GM21526 (cell line): Measurements from ENCODE around the gene CDYL.

Source experiments
- ATAC-seq: cut with Tn5 transposase; IDR thresholded peaks from one replicate; pipeline ENCODE4 v1.9.1; 2021; ENCODE audit warnings: moderate library complexity; ENCODE audit not compliant: unreplicated experiment, low FRiP score

The CDYL gene, protein sequence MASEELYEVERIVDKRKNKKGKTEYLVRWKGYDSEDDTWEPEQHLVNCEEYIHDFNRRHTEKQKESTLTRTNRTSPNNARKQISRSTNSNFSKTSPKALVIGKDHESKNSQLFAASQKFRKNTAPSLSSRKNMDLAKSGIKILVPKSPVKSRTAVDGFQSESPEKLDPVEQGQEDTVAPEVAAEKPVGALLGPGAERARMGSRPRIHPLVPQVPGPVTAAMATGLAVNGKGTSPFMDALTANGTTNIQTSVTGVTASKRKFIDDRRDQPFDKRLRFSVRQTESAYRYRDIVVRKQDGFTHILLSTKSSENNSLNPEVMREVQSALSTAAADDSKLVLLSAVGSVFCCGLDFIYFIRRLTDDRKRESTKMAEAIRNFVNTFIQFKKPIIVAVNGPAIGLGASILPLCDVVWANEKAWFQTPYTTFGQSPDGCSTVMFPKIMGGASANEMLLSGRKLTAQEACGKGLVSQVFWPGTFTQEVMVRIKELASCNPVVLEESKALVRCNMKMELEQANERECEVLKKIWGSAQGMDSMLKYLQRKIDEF

DNA sequence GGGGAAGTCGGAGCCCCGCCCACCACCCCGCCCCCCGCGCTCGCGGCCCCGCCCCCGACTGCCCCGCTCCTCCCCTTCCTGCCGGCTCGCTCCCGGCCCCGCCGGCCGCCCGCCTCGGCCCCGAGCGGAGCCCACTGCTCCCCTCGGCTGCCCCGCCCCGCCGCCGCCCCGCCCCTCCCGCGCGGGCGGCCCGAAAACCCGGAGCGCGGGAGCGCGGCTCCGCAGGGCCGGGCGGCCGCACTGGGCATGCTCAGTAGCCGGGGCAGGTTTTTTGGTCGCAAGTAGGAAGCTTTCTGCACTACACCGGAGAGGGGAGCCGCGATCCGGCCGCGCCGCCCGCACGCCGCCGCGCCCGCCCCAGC, at the start of gene CDYL:
CDYL (plus strand) TSS at position 274 of the 362 bp plus-strand sequence. CDS start 380 bp downstream, outside the sequence.
- ATAC-seq, result peak; percentile 58

DNA sequence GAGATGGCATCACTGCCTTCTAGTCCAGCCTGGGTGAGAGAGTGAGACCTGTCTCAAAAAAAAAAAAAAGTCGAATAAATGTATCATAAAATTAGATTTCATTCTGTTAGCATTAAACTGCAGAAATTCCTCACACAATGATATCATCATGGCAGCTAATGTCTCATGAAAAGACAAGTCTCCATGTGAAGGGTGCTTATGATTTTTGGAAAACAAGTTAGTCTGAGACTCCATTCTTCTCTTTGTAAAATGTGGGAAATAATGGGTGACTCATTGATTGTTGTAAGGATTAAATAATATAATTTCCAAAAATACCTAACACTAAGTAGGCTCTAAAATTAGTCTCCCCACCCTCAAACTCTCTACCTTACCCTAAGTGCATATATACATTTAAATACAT, 49.6 kb upstream of the CDYL start:
- ATAC-seq, result no peak

DNA sequence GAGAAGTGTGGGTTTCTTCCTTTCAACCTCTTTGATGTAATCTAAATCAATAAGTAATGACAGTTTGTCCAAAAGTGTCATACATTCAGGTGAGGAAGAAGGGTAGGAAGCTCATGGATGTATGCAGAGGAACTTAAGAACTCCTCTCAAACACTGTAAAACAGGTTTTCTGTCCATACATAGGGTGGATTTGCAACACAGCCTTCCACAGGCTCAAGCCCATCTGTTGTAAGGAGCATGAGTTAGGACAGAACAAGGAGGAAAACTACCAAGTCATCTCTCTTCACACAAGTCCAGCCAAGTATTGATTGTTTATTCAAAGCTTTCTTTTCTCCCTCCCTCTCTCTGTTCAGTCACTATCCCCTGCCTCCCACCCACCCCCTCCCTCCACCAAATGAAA, 49.0 kb upstream of the CDYL start:
- no peak for ATAC-seq

DNA sequence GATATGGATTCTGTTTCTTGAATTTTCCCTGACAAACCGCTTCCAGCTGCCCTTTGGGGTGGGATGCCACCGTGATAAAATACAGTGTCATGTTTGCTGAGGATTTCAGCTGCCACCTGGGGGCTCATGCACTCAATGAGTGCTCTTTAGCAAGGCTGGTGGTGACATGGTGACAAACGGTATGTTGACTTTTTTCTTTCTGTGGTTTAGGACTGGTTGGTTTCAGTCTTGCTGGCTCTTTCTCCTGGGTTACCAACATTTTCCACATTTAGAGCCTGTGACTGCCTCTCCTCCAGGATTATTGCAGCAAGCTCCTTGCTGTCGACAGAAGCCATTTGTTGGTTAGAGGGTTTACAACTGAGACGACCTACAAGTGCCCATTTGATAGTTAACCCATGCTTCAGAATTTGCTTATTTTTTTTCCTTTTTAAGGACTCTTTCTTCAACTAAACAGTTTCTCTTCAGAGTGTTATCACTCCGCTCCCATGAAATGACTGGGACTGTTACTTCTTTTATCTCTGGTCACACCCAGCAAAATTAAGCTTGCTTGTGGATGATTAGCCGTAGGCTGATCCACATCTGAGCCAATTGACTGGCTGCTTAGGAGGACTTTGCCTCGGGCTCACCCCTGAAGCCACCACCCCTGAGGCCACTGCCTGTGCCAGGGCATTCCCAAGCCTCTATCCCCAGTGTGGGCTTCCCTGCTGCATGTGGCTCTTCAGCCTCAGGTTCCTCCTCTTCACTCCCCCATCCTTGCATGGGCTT, 48.4 kb upstream of the CDYL start:
- no peak for ATAC-seq

DNA sequence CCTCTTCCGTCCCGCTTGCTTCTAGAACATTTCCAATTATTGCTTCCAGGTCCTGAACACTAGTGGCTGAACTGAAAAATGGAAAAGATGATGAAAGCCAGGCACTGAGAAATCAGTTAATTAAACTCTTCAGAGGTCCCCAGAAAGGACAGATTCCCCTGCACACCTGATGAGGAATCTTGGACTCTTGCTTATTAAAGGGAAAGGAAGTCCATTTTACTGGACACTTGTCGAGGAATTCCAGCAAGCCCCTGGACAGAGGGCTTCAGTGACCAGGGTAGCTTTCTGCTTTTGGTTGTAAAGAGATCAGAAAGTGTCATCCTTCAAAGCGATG, 47.8 kb upstream of the CDYL start:
- ATAC-seq, result no peak

DNA sequence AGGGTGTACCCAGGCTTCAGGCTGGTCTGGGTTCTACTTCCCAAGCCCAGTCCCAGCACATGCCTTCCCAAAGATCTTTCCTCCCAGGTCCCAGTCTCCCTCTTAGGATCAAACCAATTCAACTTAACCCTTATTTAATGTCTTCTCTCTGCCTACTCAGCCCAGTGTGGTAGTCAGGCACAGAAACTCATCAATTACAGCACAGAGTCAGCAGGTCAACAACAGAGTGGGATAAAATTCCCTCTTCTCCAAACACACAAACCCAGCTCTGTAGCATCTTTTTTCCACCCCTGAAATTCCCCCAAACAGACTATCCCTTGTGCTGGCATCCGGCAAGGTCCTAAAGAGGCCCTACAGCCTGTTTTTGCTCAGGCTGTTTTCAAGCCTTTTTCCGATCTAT, 47.3 kb upstream of the CDYL start:
- no peak for ATAC-seq

DNA sequence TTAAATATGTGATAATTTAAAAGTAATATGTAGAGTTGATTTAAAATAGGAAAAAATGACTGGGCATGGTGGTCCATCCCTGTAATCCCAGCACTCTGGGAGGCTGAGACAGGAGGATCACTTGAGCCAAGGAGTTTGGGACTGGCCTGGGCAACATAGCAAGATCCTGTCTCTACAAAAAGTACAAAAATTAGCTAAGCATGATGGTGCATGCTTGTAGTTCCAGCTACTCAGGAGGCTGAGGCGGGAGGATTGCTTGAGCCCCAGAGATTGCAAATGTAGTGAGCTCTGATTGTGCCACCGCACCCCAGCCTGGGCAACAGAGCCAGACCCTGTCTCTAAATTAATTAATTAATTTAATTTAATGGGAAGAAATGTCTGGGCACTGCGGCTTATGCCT, 44.2 kb upstream of the CDYL start:
- ATAC-seq, result no peak

DNA sequence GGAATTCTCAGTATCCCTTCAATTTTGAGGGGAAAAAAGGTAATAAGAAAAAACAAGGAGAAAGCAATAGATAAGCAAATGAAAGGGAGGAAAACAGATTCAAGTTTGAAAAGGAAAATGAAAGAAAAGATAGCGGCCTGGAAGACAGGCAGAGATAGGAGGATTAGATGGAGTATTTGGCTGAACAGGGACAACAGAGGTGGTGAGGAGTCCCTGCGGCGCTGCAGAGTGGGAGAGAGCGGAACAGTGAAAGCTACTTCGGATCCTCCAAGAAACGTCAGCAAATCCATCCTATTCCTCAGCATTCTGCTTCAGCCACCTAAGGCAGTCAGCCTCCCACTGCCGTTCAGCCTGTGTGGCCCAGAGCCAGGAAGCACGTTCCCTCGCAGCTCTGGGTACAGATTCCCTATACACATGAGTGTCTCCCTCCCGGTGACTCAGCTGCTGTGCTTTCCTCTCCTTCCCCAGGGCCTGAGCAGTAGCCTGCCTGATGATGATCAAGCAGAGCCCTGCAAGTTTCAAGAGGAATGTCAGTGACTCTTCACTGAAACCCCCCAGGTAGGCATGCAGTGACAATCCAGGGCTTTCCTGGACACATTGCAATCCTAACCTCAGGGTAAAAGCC, 43.4 kb upstream of the CDYL start:
- no peak for ATAC-seq

DNA sequence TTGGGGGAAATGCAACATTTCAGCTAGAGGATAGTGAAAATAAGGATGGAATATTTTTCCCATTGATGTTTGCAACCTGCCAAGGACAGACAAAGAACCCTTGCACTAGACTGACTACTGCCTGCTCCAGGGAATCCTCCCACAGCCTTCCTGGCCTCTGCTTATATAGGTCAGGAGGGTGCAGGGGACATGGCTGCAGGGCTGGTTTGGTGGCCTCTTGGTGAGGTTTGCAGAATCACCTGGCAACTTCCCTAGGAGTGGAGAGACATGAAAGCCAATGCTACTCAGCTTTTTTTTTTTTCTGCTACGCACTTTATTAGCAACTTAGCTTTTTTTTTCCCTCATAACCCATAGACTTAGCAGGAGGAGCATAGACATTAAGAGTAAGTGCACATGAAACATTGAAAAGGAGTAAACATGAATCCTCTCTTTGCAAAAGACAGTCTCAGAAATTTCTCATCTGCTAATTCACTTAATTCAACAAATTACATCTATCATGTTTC, 39.8 kb upstream of the CDYL start:
- ATAC-seq, result no peak

DNA sequence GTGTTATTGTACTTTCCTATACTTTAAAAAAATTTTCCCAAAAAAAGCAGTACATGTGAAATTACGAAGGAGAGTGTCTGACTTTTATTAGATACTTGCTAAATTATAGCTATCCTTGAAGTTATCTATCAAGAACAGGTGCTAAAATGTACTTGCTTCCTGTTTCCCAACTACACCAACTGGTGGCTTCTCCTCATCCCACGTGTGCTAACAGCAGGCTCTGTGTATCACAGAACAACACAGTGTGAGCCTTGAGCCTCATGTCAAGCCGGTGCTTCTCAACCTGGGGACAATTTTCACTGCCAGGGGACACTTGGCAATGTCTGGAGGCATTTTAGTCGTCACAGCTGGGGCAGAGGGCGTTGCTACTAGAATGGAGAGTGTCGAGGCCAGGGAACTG, 36.2 kb upstream of the CDYL start:
- no peak for ATAC-seq

DNA sequence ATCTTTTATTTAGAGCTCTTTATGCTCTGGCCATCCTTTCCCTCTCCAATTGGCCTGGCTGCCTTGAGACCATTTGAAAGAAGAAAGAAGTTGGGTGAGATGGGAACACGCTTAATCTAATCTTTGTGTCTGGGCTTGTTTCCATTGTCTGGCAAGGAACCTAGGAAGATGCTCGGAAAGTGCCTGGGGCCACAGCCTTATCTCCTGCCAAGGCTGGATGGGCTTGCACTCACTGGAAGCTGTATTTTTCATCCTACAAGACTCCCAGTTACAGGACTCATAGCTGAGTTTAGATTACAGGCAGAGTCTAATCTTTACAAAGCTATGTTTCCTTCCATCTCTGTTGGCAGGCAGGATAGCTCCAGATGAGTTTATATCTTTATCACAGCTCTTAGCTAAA, 33.1 kb upstream of the CDYL start:
- no peak for ATAC-seq

DNA sequence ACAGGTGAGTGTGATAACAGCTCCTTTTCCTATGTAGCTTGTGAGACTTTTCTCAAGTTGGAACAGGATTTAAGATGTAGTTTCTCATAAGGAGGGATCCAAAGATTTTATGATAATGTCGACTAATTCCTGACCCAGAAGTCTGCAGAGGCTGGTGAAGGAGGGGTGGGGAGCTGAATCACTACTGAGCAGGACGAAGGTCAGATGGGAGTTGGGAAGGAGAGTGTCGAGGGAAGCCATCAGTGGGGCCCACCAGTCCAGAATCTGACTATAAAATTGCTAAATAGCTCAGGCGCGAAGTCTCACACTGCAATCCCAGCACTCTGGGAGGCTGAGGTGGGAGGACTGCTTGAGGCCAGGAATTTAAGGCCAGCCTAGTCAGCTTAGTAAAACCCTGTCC, 32.3 kb upstream of the CDYL start:
- ATAC-seq, result no peak

DNA sequence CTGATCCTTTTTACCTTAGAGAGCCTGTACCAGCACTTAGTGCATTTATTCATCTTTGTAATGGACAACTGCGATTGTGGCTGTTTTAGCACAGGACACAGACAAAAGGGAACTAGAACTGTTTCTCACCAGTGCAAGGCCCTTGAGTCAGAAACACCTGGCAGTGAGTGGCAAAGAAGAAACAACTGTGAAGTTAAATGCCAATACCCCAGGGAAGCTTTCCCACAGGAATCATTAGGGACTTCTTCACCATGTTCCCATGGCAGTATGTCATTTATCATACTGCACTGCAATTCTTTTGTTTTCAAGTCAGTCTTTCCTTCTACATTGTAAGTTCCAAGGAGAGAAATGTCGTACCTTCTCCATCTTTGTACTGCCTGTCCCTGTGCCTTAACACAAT, 28.6 kb upstream of the CDYL start:
- no peak for ATAC-seq

DNA sequence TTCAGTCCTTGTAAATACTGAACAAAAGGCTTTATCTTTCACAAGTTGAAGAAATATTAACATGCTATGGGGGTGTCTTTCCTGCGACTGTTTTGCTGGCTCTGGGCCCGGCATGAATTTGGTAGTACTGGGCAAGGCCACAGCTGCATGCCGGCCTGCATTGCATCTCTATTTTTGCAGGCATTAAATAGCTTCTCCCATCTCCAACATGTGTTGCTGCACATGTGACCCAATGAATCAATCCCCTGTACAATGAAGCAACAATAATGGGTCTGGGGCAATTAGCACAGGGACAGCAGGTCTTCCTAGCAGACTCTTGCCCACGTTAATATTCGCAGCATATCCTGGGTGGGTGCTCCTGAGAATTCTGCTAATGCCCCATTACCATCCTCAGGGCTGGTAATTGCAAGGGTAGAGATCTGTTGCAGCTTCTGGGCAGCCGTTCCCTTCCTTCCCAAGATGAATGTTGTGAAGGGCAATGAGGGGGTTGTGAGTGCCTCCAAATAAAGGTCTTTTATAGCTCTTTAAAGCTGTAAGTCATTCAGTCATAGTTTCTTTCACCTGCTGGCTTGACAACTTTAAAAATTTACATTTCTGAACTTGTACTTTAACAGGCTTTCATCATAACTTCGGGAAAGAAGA, 24.3 kb upstream of the CDYL start:
- ATAC-seq, result no peak

DNA sequence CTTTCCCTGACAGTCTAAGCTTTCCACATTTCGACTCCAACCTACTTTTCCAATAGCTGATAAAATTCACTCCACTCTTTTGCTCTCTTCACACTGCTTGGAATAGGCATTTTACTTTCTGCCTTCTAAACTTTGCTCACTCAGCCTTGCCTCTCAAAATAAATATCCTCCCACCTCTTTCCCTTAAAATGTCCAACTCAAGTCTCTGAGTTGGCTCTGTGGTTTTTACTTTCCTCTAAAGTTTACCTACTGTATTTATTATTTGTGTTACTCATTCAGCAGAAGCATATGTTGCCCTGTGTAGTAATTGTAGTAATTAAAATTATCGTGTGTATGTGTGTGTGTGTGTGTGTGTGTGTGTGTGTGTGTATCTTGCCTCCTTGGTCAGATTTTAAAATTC, 20.0 kb upstream of the CDYL start:
- ATAC-seq, result no peak

DNA sequence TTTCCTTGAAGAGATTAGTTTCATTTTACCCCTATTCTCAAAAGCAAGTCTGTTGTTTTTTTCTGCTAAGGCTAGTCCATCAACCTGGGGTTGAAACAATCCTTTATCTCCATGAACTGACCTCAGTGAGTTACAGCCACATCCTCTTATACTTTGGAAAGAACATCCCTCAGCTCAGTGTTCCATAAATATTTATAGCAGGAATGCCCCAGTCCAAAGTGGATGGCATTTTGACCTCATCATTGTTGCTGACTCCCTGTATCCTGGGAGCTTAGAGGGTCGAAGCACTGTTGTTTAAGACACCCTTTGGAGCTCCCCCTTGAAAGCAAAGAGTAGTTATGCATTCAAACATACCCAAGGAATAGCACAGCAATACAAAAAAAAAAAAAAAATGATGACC, 16.2 kb upstream of the CDYL start:
- ATAC-seq, result no peak

DNA sequence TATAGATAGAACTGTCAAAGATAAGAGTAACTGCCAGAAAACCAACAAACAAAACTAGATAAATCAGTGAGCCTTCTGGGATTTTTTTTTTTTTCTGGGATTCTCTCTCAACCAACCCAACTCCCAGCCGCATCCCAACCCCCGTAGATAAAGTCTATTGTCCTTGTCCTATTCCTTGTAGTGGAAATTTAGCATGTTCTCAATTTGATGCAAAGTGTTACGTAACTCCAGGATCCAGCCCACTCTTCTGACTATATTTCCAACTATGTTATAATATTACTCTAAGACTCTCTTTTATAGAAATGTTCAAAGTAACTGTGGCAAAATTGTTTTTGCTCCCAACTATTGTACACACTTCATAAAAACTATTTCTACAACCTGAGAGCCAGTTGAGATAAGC, 15.4 kb upstream of the CDYL start:
- ATAC-seq, result no peak

DNA sequence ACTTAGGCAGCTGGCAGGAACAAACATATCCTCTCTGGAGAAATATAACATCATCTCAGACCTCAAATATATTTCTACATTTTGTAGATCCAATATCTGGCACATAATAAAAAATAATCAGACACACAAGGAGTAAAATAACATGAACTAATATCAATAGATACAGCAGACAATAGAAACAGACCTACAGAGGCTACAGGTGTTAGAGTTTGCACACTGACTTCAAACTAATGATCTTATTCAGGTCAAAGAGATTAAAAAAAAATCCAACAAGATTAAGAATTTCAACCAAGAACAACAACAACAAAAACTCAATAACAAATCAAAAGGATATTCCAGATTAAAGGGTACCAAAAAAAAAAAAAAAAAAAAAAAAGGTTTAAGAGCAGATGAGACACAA, 13.9 kb upstream of the CDYL start:
- ATAC-seq, result no peak

DNA sequence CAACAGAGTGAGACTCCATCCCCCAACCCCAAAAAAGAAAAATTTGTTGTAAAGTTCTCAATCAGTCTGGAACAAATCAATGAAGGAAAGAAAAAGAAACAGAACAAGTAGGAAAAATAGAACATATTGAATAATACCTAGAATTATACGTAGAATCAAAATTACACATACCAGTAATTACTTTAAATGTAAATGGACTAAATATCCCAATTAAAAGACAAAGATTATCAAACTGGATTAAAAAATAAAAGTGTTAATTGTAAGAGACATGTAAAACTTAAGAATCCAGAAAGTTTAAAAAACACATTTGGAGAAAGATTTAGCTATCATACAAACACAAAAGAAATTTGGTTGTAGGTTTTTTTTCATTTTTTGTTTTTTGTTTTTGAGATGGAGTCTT, 12.3 kb upstream of the CDYL start:
- ATAC-seq, result no peak

DNA sequence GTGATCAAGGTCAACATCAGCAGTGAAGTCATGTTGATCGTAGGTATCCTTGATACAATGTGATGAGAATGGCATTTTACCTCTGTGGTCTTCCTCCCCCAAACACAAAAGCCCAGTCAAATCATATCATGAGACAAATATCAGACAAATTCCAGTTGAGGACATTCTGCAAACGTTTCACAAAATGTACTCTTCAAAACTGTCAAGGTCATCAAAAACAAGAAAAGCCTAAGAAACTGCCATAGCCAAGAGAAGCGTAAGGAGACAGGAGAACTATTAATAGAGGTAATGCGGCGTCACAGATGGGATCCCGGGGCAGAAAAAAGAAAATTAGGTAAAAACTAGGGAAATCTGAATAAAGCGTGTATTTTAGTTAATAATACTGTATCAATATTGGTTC, 7.4 kb upstream of the CDYL start:
- no peak for ATAC-seq

DNA sequence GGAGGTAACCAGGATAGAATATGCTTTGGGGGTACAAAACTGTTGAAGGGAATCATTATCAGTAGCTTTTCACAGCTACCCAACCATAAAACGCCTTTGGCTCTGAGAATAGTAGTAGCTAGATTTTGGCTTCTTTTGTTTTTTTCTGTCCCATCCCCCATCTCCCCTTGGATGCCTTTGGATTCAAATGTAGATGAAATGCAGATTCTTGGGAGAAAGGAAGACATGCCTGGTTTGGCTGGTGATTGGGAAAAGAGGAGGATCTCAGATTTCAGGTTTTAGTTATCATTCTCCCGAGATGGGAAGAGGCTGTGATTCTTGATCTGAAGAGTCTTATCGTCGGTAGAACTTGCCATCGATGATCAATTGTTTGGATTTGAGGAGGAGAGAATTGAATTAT, 3.5 kb upstream of the CDYL start:
- no peak for ATAC-seq
